Measurements from ENCODE around the gene PLK2. TPM values are rescaled to one million over a fixed set of nuclear protein-coding genes. Genes with fewer than 3 reads are reported as not detected.

PLK2 gene
- polyA plus RNA-seq, 2 of the 4 experiments (the other 2 are of a cell fraction): 168 to 230 TPM

DNA sequence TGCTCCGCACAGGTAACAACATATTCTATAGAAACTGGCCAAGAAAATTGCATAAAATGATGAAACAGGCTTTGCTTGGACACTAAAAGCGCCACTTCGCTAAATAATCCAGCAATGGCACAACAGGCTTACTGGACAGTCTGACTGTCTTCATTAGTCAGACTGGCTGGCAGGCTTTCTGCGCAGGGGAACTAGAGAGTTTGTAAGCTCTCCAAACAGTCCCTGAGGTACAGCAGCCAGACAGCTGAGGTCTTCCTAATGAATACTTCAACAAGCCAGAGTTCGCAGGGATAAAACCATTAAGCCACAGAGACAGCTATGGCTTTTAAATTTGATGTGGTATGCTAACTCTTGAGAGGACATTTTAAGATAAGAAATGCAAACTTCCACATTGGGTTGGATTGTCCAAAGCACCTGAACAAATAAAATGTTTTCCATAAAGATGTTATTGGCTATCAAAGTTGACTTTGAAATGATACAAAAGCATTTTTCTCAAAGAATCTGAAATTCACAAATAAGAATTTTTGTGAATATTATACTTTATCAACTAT, 20.7 kb downstream of the PLK2 start (continued):
- TF ChIP-seq, protein P1, sequence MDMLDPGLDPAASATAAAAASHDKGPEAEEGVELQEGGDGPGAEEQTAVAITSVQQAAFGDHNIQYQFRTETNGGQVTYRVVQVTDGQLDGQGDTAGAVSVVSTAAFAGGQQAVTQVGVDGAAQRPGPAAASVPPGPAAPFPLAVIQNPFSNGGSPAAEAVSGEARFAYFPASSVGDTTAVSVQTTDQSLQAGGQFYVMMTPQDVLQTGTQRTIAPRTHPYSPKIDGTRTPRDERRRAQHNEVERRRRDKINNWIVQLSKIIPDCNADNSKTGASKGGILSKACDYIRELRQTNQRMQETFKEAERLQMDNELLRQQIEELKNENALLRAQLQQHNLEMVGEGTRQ (IDR thresholded peaks at IDR 0.05): no peak

DNA sequence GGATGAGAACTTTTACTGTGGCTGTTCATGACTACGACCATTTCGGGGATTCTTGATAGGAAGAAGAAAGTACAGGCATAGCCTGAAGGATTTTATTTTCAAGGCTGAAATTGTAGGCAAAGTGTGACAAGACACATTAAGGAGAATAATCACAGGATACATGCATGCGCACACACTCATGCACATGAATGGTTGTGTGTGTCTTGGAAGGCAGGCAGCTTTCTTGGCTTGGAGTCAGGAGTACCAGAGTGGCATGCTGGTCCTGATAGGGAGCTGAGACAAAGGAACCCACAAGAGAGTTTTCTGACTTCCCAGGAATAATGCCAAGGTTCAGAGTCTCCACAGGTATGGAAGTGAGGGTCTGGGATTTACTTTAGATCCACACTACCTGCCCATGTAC, 22.2 kb downstream of the PLK2 start:
- CTCF ChIA-PET: interaction anchor here (0.7 to 2.0 kb wide), 5 partner anchors 9 to 549 kb away, joined by 3 to 5 read pairs (median 3); no protein-coding TSS in a partner anchor
- WGBS (ENCODE audit: missing lambda C conversion rate): 94% methylated on average over 3 of the region's 3 CpGs
- H3K4me1 ChIP-seq: peaks cover 19% of the 10 kb centered on the region
- TF ChIP-seq, protein P2, sequence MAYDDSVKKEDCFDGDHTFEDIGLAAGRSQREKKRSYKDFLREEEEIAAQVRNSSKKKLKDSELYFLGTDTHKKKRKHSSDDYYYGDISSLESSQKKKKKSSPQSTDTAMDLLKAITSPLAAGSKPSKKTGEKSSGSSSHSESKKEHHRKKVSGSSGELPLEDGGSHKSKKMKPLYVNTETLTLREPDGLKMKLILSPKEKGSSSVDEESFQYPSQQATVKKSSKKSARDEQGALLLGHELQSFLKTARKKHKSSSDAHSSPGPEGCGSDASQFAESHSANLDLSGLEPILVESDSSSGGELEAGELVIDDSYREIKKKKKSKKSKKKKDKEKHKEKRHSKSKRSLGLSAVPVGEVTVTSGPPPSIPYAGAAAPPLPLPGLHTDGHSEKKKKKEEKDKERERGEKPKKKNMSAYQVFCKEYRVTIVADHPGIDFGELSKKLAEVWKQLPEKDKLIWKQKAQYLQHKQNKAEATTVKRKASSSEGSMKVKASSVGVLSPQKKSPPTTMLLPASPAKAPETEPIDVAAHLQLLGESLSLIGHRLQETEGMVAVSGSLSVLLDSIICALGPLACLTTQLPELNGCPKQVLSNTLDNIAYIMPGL (CRISPR knock-in tag; IDR thresholded peaks at IDR 0.05; ENCODE audit: borderline replicate concordance): no peak
- no peak for TF ChIP-seq RNF2 (IDR thresholded peaks at IDR 0.05; ENCODE audit: borderline replicate concordance, low read depth)
- TF ChIP-seq SREBF2 (IDR thresholded peaks at IDR 0.05): no peak
- no peak for FAIRE-seq
- POLR2A ChIA-PET: no interaction called here
- H3K9me3 ChIP-seq: no peaks in the 10 kb centered on the region
- H3K27ac ChIP-seq: no peak overlapping the region
- DNase-seq (ENCODE audit: low read depth in 1 of 2, low spot score in 1 of 2): no peak
- no peak overlapping the region for H3K4me2 ChIP-seq
- ATAC-seq: no peak
- no peak overlapping the region for H3K4me3 ChIP-seq

DNA sequence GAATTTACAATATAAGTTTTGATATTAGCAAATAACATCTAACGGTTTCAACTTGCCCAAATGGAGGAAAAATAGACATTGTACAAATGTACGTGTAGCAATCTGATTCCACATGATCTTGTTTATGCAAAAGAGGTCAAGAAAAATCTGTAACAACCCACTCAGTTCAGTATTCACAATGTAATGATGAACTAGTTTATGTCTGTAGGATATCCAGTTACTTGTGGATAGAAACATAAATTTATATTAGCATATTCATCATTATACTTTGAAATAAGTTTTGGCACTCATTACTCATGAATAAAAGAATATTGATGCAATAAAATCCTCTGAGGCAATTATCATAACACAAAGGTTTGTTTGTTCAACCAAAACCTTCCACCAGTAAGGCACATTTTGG, 28.1 kb downstream of the PLK2 start:
- ATAC-seq: no peak
- CTCF ChIA-PET: no interaction called here
- 72% methylated on average over 2 of the region's 2 CpGs for WGBS (ENCODE audit: missing lambda C conversion rate)

More for the DNA sequence above, 28.1 kb downstream of the PLK2 start:
- TF ChIP-seq HOXB13 (CRISPR knock-in tag; IDR thresholded peaks at IDR 0.05; ENCODE audit: low read depth): no peak
- no peak for TF ChIP-seq MAFK (IDR thresholded peaks at IDR 0.05; ENCODE audit: partially characterized antibody)
- TF ChIP-seq, protein P3, sequence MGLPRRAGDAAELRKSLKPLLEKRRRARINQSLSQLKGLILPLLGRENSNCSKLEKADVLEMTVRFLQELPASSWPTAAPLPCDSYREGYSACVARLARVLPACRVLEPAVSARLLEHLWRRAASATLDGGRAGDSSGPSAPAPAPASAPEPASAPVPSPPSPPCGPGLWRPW (IDR thresholded peaks at IDR 0.05): no peak
- TF ChIP-seq MYC (IDR thresholded peaks at IDR 0.05; ENCODE audit: borderline replicate concordance, low read length): no peak
- no peak for TF ChIP-seq ZFP36 (IDR thresholded peaks at IDR 0.05; ENCODE audit: borderline replicate concordance, partially characterized antibody)
- no peak for TF ChIP-seq ATOH8 (CRISPR knock-in tag; IDR thresholded peaks at IDR 0.05; ENCODE audit: low read depth)
- no peak for TF ChIP-seq CEBPB (IDR thresholded peaks at IDR 0.05)
- TF ChIP-seq HOXA7 (CRISPR knock-in tag; IDR thresholded peaks at IDR 0.05): no peak
- TF ChIP-seq BHLHE40 (IDR thresholded peaks at IDR 0.05; ENCODE audit: low read depth, low read length): no peak
- TF ChIP-seq SREBF2 (IDR thresholded peaks at IDR 0.05): no peak
- no peak for TF ChIP-seq NR3C1 (IDR thresholded peaks at IDR 0.05)
- TF ChIP-seq, protein P4, sequence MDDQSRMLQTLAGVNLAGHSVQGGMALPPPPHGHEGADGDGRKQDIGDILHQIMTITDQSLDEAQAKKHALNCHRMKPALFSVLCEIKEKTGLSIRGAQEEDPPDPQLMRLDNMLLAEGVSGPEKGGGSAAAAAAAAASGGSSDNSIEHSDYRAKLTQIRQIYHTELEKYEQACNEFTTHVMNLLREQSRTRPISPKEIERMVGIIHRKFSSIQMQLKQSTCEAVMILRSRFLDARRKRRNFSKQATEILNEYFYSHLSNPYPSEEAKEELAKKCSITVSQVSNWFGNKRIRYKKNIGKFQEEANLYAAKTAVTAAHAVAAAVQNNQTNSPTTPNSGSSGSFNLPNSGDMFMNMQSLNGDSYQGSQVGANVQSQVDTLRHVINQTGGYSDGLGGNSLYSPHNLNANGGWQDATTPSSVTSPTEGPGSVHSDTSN (IDR thresholded peaks at IDR 0.05): no peak
- no peak for TF ChIP-seq TFCP2L1 (CRISPR knock-in tag; IDR thresholded peaks at IDR 0.05)
- TF ChIP-seq, protein P1 (IDR thresholded peaks at IDR 0.05): no peak
- TF ChIP-seq NPAS2 (CRISPR knock-in tag; IDR thresholded peaks at IDR 0.05; ENCODE audit: borderline replicate concordance): no peak
- TF ChIP-seq JUNB (IDR thresholded peaks at IDR 0.05): no peak
- TF ChIP-seq CHD4 (IDR thresholded peaks at IDR 0.05; ENCODE audit: borderline replicate concordance): no peak
- TF ChIP-seq ZNF302 (CRISPR knock-in tag; IDR thresholded peaks at IDR 0.05): no peak
- no peak for TF ChIP-seq RARB (CRISPR knock-in tag; IDR thresholded peaks at IDR 0.05)
- TF ChIP-seq BCL3 (IDR thresholded peaks at IDR 0.05): no peak
- Histone ChIP-seq H3K4me3 (no peak overlapping the region), H3K4me1 (no peaks in the 10 kb centered on the region), H3K27ac (no peak overlapping the region), H3K4me2 (no peak overlapping the region), H3K9me3 (no peaks in the 10 kb centered on the region)
- FAIRE-seq (no peak), DNase-seq (ENCODE audit: low read depth in 1 of 2, low spot score in 1 of 2) (no peak)
- POLR2A ChIA-PET: no interaction called here

All from A549 (cell line).